ENCODE measurements around the gene PPIB. TPM values are rescaled to one million over a fixed set of nuclear protein-coding genes. Genes with fewer than 3 reads are reported as not detected.
A peak's percentile ranks its signal among the peaks of the same experiment; 100 is the strongest.

The PPIB gene
- total RNA-seq, 1 donor from 2014 or later = 425 TPM

DNA sequence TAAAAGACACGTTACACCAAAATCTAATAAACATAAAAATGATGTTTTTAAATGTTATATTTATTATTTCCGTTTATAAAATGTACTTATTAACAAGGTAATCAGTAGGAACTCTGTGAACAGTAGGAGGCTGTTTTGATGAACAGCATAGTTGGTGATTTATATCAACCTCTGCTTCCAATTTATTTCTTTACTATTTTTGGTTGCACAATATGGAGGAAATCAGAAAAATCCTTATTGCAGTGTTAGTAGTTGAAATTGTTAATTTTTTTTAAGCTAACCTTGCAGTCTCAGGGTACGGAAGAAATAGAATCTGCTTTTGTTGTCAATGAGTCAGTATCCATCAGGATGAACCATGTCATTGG lies 16.3 kb downstream of the PPIB start:
- Mint-ChIP-seq H3K36me3 (peaks cover 13% of the 10 kb centered on the region), H3K4me1 (peaks cover 7% of the 10 kb centered on the region), H3K4me3 (no peak overlapping the region), H3K27ac (peak overlapping the region; percentile 30), H3K27me3 (ENCODE audit: low read depth) (peaks cover 21% of the 10 kb centered on the region), H3K9me3 (no peaks in the 10 kb centered on the region)
- no peak for DNase-seq (ENCODE audit: low spot score in 2 of 2, unreplicated experiment in 2 of 2)
- TF ChIP-seq, protein P1, sequence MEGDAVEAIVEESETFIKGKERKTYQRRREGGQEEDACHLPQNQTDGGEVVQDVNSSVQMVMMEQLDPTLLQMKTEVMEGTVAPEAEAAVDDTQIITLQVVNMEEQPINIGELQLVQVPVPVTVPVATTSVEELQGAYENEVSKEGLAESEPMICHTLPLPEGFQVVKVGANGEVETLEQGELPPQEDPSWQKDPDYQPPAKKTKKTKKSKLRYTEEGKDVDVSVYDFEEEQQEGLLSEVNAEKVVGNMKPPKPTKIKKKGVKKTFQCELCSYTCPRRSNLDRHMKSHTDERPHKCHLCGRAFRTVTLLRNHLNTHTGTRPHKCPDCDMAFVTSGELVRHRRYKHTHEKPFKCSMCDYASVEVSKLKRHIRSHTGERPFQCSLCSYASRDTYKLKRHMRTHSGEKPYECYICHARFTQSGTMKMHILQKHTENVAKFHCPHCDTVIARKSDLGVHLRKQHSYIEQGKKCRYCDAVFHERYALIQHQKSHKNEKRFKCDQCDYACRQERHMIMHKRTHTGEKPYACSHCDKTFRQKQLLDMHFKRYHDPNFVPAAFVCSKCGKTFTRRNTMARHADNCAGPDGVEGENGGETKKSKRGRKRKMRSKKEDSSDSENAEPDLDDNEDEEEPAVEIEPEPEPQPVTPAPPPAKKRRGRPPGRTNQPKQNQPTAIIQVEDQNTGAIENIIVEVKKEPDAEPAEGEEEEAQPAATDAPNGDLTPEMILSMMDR (IDR thresholded peaks at IDR 0.05; ENCODE audit: unreplicated experiment) = no peak

DNA sequence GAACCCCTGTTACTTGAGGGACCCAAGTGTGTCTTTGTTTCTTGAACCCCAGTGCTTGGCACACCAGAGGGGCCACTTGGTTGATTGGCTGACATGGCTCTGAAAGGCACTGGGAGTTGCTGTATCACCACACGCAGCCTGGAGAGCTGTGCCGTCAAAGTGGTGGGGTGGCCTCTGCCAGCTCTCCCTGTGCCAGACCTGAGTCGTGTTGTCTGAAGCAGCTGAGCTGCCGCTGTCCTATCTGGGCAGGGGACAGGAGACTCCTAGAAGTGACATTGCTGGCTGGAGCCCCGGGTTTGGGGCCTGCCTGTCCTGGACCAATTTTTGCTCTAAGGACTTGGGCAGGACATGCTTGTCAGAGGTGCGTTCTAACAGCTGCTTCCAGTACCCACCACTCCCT lies 16.8 kb downstream of the PPIB start:
- Mint-ChIP-seq H3K9me3 (no peaks in the 10 kb centered on the region), H3K4me3 (no peak overlapping the region), H3K27me3 (ENCODE audit: low read depth) (peaks cover 18% of the 10 kb centered on the region), H3K4me1 (peaks cover 7% of the 10 kb centered on the region), H3K27ac (no peak overlapping the region), H3K36me3 (peaks cover 18% of the 10 kb centered on the region)
- TF ChIP-seq, protein P1 (IDR thresholded peaks at IDR 0.05; ENCODE audit: unreplicated experiment) = no peak
- DNase-seq (ENCODE audit: low spot score in 2 of 2, unreplicated experiment in 2 of 2) = no peak

GRCh38 chr15:64144565-64145281 lies 18.1 kb downstream of the PPIB start:
- Mint-ChIP-seq H3K36me3 (peaks cover 19% of the 10 kb centered on the region), H3K27me3 (ENCODE audit: low read depth) (peaks cover 4% of the 10 kb centered on the region), H3K4me3 (no peak overlapping the region), H3K27ac (no peak overlapping the region), H3K9me3 (no peaks in the 10 kb centered on the region), H3K4me1 (peaks cover 5% of the 10 kb centered on the region)
- DNase-seq (ENCODE audit: low spot score in 2 of 2, unreplicated experiment in 2 of 2) = no peak
- TF ChIP-seq, protein P1 (IDR thresholded peaks at IDR 0.05; ENCODE audit: unreplicated experiment) = no peak

DNA sequence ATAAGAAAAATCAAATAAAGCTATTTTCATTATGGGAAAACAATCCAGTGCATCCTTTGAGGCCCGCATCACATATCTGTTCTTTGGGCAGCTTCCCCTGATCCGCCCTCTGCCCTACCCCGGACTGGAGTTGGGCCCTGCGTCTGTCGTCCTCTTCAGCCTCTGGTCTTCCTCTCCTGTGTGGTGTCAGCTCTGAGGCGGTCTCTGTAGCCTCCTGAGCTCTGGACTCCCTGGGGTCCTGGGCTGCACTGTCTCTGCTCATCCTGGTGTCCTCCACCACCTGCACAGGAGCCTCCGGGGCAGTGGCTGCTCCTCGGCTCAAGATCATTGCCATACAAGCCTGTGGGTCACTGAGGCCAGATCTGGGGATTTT lies 18.6 kb downstream of the PPIB start:
- TF ChIP-seq, protein P1 (IDR thresholded peaks at IDR 0.05; ENCODE audit: unreplicated experiment) = no peak
- no peak overlapping the region for H3K27ac Mint-ChIP-seq
- H3K9me3 Mint-ChIP-seq = no peaks in the 10 kb centered on the region
- no peak overlapping the region for H3K4me3 Mint-ChIP-seq
- H3K36me3 Mint-ChIP-seq = peaks cover 19% of the 10 kb centered on the region
- peaks cover 5% of the 10 kb centered on the region for H3K4me1 Mint-ChIP-seq
- no peak for DNase-seq (ENCODE audit: low spot score in 2 of 2, unreplicated experiment in 2 of 2)
- H3K27me3 Mint-ChIP-seq (ENCODE audit: low read depth) = no peaks in the 10 kb centered on the region

GRCh38 chr15:64143276-64143675 lies 19.5 kb downstream of the PPIB start:
- no peak for DNase-seq (ENCODE audit: low spot score in 2 of 2, unreplicated experiment in 2 of 2)
- H3K4me3 Mint-ChIP-seq = no peak overlapping the region

More at GRCh38 chr15:64143276-64143675, 19.5 kb downstream of the PPIB start:
- TF ChIP-seq, protein P1 (IDR thresholded peaks at IDR 0.05; ENCODE audit: unreplicated experiment) = no peak
- H3K36me3 Mint-ChIP-seq = peaks cover 19% of the 10 kb centered on the region
- H3K9me3 Mint-ChIP-seq = no peaks in the 10 kb centered on the region
- no peak overlapping the region for H3K27ac Mint-ChIP-seq
- no peaks in the 10 kb centered on the region for H3K27me3 Mint-ChIP-seq (ENCODE audit: low read depth)
- peaks cover 5% of the 10 kb centered on the region for H3K4me1 Mint-ChIP-seq

Data from mesothelial cell of epicardium (in vitro differentiated cells).